ENCODE data around the gene EIF2S2. TPM values are rescaled to one million over a fixed set of nuclear protein-coding genes. Genes with fewer than 3 reads are reported as not detected.

EIF2S2 gene
- total RNA-seq, 1 donor from 2014 or later: 152 TPM

DNA sequence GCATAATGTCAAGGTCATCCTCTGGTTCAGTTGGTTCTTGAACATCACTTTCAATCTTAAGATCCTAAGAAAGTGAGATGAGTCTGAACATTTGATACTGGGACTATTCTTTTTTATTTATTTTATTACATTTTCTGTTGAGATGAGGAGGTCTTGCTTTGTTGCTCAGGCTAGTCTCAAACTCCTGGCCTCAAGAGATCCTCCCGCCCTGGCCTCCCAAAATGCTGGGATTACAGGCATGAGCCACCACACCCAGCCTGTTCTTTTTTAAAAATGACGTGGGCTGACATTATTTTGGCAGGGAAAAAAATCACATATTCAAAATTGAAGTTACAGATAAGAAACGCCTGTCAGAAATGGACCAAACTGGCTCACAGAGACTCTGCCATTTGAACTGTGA is 13.5 kb downstream of the EIF2S2 start:
- Mint-ChIP-seq H3K4me3 (ENCODE audit: unreplicated experiment) (no peak overlapping the region), H3K27me3 (ENCODE audit: low read depth) (no peaks in the 10 kb centered on the region), H3K36me3 (ENCODE audit: low read depth) (peaks cover 69% of the 10 kb centered on the region), H3K4me1 (ENCODE audit: low read depth) (peaks cover 5% of the 10 kb centered on the region), H3K9me3 (ENCODE audit: low read depth) (no peaks in the 10 kb centered on the region), H3K27ac (ENCODE audit: unreplicated experiment) (peak overlapping the region; percentile 41)
- DNase-seq (ENCODE audit: low spot score): no peak
- TF ChIP-seq, protein P1, sequence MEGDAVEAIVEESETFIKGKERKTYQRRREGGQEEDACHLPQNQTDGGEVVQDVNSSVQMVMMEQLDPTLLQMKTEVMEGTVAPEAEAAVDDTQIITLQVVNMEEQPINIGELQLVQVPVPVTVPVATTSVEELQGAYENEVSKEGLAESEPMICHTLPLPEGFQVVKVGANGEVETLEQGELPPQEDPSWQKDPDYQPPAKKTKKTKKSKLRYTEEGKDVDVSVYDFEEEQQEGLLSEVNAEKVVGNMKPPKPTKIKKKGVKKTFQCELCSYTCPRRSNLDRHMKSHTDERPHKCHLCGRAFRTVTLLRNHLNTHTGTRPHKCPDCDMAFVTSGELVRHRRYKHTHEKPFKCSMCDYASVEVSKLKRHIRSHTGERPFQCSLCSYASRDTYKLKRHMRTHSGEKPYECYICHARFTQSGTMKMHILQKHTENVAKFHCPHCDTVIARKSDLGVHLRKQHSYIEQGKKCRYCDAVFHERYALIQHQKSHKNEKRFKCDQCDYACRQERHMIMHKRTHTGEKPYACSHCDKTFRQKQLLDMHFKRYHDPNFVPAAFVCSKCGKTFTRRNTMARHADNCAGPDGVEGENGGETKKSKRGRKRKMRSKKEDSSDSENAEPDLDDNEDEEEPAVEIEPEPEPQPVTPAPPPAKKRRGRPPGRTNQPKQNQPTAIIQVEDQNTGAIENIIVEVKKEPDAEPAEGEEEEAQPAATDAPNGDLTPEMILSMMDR (IDR thresholded peaks at IDR 0.05): no peak

DNA sequence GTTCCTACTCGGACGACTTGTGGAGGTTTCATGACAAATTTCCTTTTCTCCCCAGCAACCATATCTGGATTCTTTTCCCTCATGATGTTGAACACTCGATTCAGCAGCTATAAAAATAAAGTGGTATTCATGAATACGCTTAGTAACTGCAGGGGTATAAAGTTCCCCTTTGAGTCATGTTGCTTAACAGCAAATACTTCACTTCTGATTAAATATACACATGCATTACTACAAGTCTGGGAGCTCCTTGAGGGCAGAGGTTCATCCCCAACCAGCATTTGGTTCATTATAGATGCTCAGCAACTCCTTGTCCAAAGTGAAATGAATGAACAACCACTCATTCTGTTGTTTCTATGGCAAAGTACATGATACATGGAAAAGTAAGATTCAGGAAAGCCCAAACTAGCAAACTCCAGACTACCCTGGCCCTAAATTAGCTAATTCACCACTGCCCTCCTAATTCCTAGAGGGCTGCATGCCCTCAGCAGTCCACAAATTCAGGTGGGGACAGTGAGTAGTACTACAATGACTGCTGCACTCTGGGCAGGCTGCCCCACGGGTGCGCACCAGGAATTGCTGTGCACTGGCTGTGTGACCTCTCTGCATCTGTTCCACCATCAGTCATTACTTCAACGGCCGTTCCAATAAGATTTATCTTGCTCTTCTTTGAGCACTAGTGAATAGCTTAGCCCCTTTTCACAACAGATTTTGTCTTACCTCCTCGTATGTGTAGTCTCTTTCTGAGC is 15.2 kb downstream of the EIF2S2 start:
- H3K27me3 Mint-ChIP-seq (ENCODE audit: low read depth): no peaks in the 10 kb centered on the region
- no peak overlapping the region for H3K4me3 Mint-ChIP-seq (ENCODE audit: unreplicated experiment)
- H3K27ac Mint-ChIP-seq (ENCODE audit: unreplicated experiment): peak overlapping the region; percentile 58
- peaks cover 5% of the 10 kb centered on the region for H3K4me1 Mint-ChIP-seq (ENCODE audit: low read depth)
- no peak for DNase-seq (ENCODE audit: low spot score)
- no peaks in the 10 kb centered on the region for H3K9me3 Mint-ChIP-seq (ENCODE audit: low read depth)
- TF ChIP-seq, protein P1 (IDR thresholded peaks at IDR 0.05): no peak
- H3K36me3 Mint-ChIP-seq (ENCODE audit: low read depth): peaks cover 70% of the 10 kb centered on the region

DNA sequence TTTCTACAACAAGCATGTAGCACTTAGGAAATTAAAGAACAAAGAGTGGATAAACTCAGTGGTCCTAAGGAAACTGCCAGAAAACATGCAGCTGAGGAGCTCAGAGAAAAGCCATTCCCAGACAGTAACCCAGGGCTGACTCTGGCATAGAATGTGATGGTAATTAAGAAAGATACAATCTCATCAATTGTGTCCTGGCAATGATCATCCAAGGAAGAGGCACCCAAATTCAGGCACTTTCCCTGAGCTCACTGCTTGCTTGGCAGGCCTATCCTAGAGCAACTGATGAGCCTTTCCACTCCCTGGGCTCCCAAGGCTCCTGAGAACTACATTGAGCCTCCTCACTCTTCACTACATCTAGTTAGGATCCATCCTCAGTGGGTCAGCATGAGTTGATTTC is 16.2 kb downstream of the EIF2S2 start:
- TF ChIP-seq, protein P1 (IDR thresholded peaks at IDR 0.05): no peak
- peaks cover 68% of the 10 kb centered on the region for H3K36me3 Mint-ChIP-seq (ENCODE audit: low read depth)
- H3K4me3 Mint-ChIP-seq (ENCODE audit: unreplicated experiment): no peak overlapping the region
- no peak for DNase-seq (ENCODE audit: low spot score)
- H3K27ac Mint-ChIP-seq (ENCODE audit: unreplicated experiment): peak overlapping the region; percentile 54
- no peaks in the 10 kb centered on the region for H3K27me3 Mint-ChIP-seq (ENCODE audit: low read depth)
- peaks cover 4% of the 10 kb centered on the region for H3K4me1 Mint-ChIP-seq (ENCODE audit: low read depth)
- no peaks in the 10 kb centered on the region for H3K9me3 Mint-ChIP-seq (ENCODE audit: low read depth)

DNA sequence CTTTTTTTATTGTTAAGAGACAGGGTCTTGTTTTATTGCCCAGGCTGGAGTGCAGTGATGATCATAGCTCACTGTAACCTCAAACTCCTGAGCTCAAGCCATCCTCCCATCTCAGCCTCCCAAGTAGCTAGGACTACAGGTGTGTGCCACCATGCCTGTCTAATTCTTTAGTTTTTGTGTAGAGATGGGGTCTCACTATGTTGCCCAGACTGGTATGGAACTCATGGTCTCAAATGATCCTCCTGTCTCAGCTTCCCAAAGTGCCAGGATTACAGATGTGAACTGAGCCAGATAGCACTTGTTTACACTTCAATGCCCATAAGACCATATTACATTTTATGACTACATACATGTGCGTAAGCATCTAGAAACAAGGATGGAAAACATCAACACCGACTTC is 18.1 kb downstream of the EIF2S2 start:
- H3K4me3 Mint-ChIP-seq (ENCODE audit: unreplicated experiment): no peak overlapping the region
- no peaks in the 10 kb centered on the region for H3K9me3 Mint-ChIP-seq (ENCODE audit: low read depth)
- no peaks in the 10 kb centered on the region for H3K4me1 Mint-ChIP-seq (ENCODE audit: low read depth)
- no peaks in the 10 kb centered on the region for H3K27me3 Mint-ChIP-seq (ENCODE audit: low read depth)
- TF ChIP-seq, protein P1 (IDR thresholded peaks at IDR 0.05): no peak
- H3K27ac Mint-ChIP-seq (ENCODE audit: unreplicated experiment): peak overlapping the region; percentile 37
- no peak for DNase-seq (ENCODE audit: low spot score)
- peaks cover 69% of the 10 kb centered on the region for H3K36me3 Mint-ChIP-seq (ENCODE audit: low read depth)

DNA sequence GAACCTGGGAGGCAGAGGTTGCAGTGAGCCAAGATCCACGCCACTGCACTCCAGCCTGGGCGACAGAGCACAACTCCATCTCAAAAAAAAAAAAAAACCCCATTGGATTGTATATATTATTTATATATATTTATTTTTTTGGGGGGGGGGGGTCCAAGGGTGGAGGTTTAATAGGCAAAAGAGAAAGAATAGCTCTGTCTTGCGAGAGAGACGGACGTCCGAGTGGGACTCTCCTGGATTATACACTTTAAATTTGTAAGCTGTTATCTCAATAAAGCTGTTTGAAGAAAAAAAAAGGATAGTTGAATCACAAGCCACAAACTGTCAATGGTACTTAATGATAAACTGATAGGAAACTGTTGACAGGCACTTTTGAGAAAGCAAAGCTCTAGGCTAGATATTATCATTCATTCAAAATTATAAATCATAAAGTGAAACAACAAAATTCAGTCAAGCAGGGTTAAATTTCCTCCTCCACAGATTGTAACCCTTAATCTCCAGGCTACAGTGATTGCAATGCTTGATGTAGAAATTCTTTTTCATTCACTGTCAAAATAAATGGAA is 20.3 kb downstream of the EIF2S2 start:
- Mint-ChIP-seq H3K36me3 (ENCODE audit: low read depth) (peaks cover 65% of the 10 kb centered on the region), H3K9me3 (ENCODE audit: low read depth) (no peaks in the 10 kb centered on the region), H3K4me1 (ENCODE audit: low read depth) (no peaks in the 10 kb centered on the region), H3K27me3 (ENCODE audit: low read depth) (no peaks in the 10 kb centered on the region), H3K27ac (ENCODE audit: unreplicated experiment) (peak overlapping the region; percentile 27), H3K4me3 (ENCODE audit: unreplicated experiment) (no peak overlapping the region)
- TF ChIP-seq, protein P1 (IDR thresholded peaks at IDR 0.05): no peak
- no peak for DNase-seq (ENCODE audit: low spot score)

Measured in chondrocyte (in vitro differentiated cells).